Sciatic nerve (tissue), 2 donors: ENCODE results near the gene ARL14EP. TPM values are rescaled to one million over a fixed set of nuclear protein-coding genes. Genes with fewer than 3 reads are reported as not detected.

ENCODE experiments used
- ATAC-seq: fragments of 200-7000 bp; cut with Tn5 transposase; one replicate; pipeline ENCODE4 v1.9.1; 2020; ENCODE audit warnings: mild to moderate bottlenecking, moderate library complexity
- DNase-seq: peaks from one replicate; pipeline ENCODE4 v3.0.0-alpha.2; 2020; ENCODE audit warnings: low spot score
- intact Hi-C: fragments of 100-400 bp; cut with DNase I; formaldehyde crosslinking; loops from one replicate; pipeline ENCODE4 v1.14.2; 2022
- total RNA-seq: library from RNA; stranded (reverse); fragmentation: NEBNext Ultra II Directional; extraction: Animal tissue kit (Norgen Biotek cat#: 25700); gene quantifications from one replicate; pipeline ENCODE4 v1.2.1, GENCODE V29; 2021
- donor health status: DM: no; HTN: no; CAD: no.
- donor health status: DM: no; HTN: no; CAD: no.

ARL14EP gene
- 27.5 TPM for total RNA-seq

GRCh38 chr11:30322826-30323710, at the start of gene ARL14EP:
ARL14EP (plus strand) TSS chr11:30323104; CDS start chr11:30330949, 7,845 bp downstream.
- DNase-seq (peak; percentile 93), ATAC-seq (peak; percentile 100)
- intact Hi-C loops, result no loop called here

- DNase-seq (no peak), ATAC-seq (no peak)
- intact Hi-C loops, result no loop called here
Measured at GRCh38 chr11:30277176-30277575, 45.7 kb upstream of the ARL14EP start.

- intact Hi-C loops, result no loop called here
- ATAC-seq (no peak), DNase-seq (no peak)
Measured at GRCh38 chr11:30279796-30280195, 43.1 kb upstream of the ARL14EP start.

GRCh38 chr11:30281476-30282288, 41.2 kb upstream of the ARL14EP start:
- ATAC-seq (no peak), DNase-seq (no peak)
- intact Hi-C loops, result no loop called here

GRCh38 chr11:30282289-30282631, 40.6 kb upstream of the ARL14EP start:
- ATAC-seq (no peak), DNase-seq (no peak)
- intact Hi-C loops, result no loop called here

GRCh38 chr11:30284836-30285235, 38.1 kb upstream of the ARL14EP start:
- intact Hi-C loops, result no loop called here
- no peak for ATAC-seq
- no peak for DNase-seq

GRCh38 chr11:30285416-30286121, 37.3 kb upstream of the ARL14EP start:
- no peak for ATAC-seq
- intact Hi-C loops, result no loop called here
- DNase-seq, result no peak

GRCh38 chr11:30291331-30291730, 31.6 kb upstream of the ARL14EP start:
- intact Hi-C loops, result no loop called here
- ATAC-seq (no peak), DNase-seq (no peak)

- DNase-seq (no peak), ATAC-seq (no peak)
- intact Hi-C loops, result no loop called here
Measured at GRCh38 chr11:30292545-30292944, 30.4 kb upstream of the ARL14EP start.

GRCh38 chr11:30295178-30295885, 27.6 kb upstream of the ARL14EP start:
- no peak for DNase-seq
- intact Hi-C loops, result no loop called here
- ATAC-seq, result no peak

GRCh38 chr11:30304620-30305019, 18.3 kb upstream of the ARL14EP start:
- DNase-seq (no peak), ATAC-seq (no peak)
- intact Hi-C loops, result no loop called here

- DNase-seq (no peak), ATAC-seq (no peak)
- intact Hi-C loops, result no loop called here
Measured at GRCh38 chr11:30310623-30311022, 12.3 kb upstream of the ARL14EP start.

GRCh38 chr11:30311189-30311588, 11.7 kb upstream of the ARL14EP start:
- intact Hi-C loops, result no loop called here
- no peak for ATAC-seq
- DNase-seq, result no peak

- ATAC-seq (no peak), DNase-seq (no peak)
- intact Hi-C loops, result no loop called here
Measured at GRCh38 chr11:30312243-30312642, 10.7 kb upstream of the ARL14EP start.

- intact Hi-C loops, result no loop called here
- ATAC-seq (no peak), DNase-seq (no peak)
Measured at GRCh38 chr11:30313580-30313979, 9.3 kb upstream of the ARL14EP start.

GRCh38 chr11:30314625-30315024, 8.3 kb upstream of the ARL14EP start:
- intact Hi-C loops, result no loop called here
- ATAC-seq, result no peak

GRCh38 chr11:30316237-30316636, 6.7 kb upstream of the ARL14EP start:
- no peak for ATAC-seq
- intact Hi-C loops, result no loop called here
- DNase-seq, result no peak

More at GRCh38 chr11:30314625-30315024, 8.3 kb upstream of the ARL14EP start:
- DNase-seq, result no peak

GRCh38 chr11:30317030-30317429, 5.9 kb upstream of the ARL14EP start:
- DNase-seq, result no peak
- ATAC-seq, result no peak
- intact Hi-C loops, result no loop called here

GRCh38 chr11:30321321-30321720, 1.6 kb upstream of the ARL14EP start:
- intact Hi-C loops, result no loop called here
- DNase-seq (no peak), ATAC-seq (no peak)
